MV-4-11 (cell line): ENCODE data around the gene SORCS3.

Experiments
- DNase-seq: peaks from one replicate; lab custom pipeline; 2025; lab: John Stamatoyannopoulos, UW

Gene SORCS3

DNA sequence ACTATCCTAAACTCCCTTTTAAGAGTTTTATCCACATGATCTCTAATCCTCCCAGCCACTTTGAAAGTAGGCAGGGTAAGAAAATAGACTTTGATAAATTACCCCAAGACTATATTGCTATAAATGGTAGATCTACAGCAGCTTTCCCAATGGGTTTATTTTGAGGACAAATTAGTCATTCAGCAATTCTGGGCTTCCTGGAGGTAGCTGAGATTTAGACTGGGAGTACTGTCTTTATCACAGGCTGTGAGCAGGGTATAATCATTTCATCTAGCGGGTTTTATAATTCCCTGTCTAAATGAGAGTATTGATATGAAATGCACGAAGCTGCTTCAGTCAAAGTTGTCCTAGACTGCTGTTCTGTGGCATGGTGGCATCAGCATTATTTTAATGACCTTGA is 279.4 kb downstream of the SORCS3 start:
- no peak for DNase-seq

- no peak for DNase-seq
Observed at GRCh38 chr10:104921763-104922162, 280.7 kb downstream of the SORCS3 start.

GRCh38 chr10:104922810-104923209 is 281.7 kb downstream of the SORCS3 start:
- no peak for DNase-seq

DNA sequence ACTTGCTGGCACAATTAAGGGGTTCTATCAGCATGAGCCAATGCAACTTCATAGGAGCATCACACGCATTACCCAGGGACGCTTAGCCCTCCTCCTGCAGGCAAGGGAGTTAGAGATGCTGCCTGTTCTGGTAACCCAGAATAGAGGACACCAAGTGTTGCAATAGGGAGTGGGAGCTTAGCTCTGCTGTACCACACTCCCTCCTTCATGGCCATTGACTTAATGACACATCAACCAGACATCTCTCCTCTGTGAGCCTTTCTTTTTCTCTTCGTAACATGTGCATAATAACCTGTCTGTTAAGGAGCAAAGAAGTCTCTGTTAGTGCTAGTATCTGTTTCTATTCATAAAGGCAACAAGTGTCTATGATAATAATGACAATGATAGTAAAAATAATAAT is 282.4 kb downstream of the SORCS3 start:
- no peak for DNase-seq

- DNase-seq, result no peak
Observed at GRCh38 chr10:104924101-104924795, 283.2 kb downstream of the SORCS3 start.

DNA sequence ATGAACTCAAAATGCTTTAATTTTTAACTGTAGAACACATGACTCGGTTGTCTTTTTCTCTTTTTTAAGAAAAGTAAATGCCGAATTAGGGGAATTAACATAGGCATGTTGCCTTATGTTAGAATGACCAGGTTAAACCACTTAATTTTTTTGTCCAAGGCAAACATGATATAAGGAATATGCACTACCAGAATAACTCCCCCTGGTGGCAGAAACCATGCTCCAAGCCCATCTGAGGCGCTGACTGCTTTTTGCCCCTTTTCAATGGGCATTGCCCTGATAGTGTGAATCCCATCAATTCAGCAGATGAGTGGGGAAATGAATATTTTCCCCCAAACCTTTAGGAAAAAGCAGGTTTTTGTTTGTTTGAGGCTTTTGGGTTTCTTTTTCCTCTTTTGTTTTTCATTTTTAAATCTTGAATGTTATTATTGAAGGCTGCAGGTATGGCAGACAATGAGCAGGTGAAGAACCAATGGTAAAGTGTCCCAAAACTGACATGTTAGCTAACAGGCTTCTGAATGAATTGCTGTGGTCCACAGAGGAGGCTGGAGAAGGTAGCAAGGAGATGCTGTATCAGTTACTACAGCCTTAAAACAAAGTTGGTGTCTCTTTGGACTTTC is 284.3 kb downstream of the SORCS3 start:
- DNase-seq, result peak; percentile 6

- DNase-seq, result no peak
Observed at GRCh38 chr10:104928734-104929133, 287.6 kb downstream of the SORCS3 start.

DNA sequence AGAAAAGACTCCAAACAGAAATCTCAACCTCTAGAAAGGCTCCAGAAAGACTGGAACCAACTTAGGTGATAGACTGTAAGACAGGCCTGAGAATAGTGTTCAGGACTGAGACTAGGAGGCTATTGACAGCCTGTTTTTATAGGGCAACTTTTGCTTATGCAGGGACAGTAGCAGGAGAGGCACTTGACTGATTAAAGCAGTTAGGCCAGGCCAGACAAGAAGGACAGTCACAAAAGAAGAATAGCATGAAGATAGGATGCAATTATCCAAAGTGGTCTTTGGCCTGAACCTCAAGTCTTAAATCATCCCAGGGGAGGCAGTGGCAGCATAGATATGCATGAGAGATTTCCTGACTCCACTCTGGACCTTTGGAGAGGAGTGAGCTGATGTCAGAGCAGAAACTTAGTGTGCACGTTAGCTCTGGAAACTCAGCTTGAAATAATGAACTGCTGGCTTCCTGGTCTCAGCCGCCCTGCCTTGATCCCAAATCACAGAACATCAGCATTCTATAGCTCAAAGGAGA is 290.6 kb downstream of the SORCS3 start:
- no peak for DNase-seq

GRCh38 chr10:104935656-104936055 is 294.6 kb downstream of the SORCS3 start:
- DNase-seq, result no peak

GRCh38 chr10:104937567-104937966 is 296.5 kb downstream of the SORCS3 start:
- no peak for DNase-seq

GRCh38 chr10:104938031-104938430 is 296.9 kb downstream of the SORCS3 start:
- DNase-seq, result no peak

- no peak for DNase-seq
Observed at GRCh38 chr10:104941662-104942061, 300.6 kb downstream of the SORCS3 start.

GRCh38 chr10:104947314-104947713 is 306.2 kb downstream of the SORCS3 start:
- no peak for DNase-seq

DNA sequence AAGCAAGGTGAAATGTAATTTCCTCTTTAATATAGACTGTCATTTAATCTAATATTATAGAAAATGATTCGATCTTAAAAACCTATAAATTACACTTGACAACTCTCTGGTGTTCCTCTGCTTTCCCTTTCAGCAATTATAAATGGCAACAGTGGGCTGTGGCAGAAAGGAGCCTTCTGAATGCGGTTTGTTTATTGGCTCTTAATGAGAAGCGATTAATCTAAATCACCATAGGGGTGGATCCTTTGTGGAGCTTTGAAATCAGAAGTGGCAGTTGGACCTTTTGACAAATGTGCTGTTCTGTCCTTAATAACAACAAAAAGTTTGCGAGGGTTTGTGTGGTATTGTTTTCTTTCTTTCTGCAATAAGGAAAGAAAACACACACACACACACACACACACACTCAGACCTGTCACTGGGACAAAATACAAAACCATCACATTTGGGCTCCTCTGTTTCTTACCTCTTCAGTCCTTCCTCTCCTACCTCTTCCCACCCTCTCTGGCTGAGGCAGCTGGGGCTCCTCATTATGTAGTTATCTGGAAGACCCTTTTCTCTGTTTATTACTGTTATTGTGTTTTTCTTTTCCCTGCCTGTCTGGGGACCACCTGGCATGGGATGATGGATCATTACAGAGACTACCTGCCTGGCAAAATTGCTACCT is 316.2 kb downstream of the SORCS3 start:
- no peak for DNase-seq

GRCh38 chr10:104966563-104967297 is 325.6 kb downstream of the SORCS3 start:
- DNase-seq, result no peak

DNA sequence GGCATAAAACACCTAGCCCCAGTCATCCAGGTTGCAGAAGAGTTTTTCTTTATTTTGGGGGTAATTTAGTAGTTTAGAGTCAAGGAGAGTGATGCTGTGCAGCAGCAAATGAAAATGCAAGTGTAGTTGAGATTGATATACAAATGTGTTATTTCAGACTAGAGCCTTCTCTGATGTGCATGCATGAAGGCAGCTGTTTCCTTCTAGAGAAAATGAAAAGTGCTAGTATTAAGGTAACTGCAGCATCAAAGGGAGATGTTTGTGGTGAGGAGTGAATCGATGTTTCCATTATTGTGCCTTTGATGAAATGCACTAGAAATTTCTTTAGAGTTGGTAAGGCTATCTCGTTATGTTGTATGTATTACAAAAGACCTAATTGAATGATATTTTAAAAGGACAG is 339.3 kb downstream of the SORCS3 start:
- DNase-seq, result no peak

- DNase-seq, result no peak
Observed at GRCh38 chr10:104981995-104982394, 340.9 kb downstream of the SORCS3 start.

DNA sequence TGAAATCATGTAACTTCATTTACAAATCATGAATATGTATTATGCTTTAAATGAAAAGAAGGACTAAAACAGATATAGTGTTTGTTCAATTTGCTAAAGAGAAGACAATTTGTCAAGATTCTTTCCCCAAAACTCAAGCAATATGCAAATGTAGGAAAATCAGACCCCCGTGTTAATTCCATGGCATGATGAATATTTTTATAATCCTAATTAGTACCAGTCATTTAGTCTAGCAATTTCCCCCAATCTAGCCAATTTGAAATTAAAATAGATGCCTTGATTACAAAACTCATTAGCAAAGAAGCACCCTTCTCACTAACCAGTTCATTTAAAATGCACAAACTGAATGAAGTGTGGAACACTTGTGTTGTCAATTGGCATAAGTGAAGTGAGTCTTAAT is 347.6 kb downstream of the SORCS3 start:
- DNase-seq, result no peak

- no peak for DNase-seq
Observed at GRCh38 chr10:104989880-104990279, 348.8 kb downstream of the SORCS3 start.

DNA sequence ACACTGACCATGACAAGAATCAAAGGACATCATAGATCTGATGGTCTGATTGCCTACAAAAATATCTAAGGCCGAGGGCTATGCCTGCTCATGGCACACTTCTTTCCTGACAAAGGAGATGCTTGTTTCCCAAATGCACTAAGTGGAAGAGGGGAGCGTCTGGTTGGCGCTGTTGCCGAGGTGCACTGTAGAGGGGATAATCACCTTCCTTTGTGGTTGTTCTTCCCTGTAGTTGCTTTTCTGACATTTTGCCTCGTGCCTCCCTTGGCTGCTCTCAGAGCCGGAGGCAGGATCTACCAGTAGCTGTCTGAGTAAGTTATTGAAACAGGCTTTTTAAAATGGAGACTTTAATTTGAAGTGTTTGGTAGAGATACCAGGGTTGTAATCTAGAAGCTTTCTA is 352.0 kb downstream of the SORCS3 start:
- DNase-seq, result no peak

- DNase-seq, result no peak
Observed at GRCh38 chr10:105001269-105001668, 360.2 kb downstream of the SORCS3 start.

DNA sequence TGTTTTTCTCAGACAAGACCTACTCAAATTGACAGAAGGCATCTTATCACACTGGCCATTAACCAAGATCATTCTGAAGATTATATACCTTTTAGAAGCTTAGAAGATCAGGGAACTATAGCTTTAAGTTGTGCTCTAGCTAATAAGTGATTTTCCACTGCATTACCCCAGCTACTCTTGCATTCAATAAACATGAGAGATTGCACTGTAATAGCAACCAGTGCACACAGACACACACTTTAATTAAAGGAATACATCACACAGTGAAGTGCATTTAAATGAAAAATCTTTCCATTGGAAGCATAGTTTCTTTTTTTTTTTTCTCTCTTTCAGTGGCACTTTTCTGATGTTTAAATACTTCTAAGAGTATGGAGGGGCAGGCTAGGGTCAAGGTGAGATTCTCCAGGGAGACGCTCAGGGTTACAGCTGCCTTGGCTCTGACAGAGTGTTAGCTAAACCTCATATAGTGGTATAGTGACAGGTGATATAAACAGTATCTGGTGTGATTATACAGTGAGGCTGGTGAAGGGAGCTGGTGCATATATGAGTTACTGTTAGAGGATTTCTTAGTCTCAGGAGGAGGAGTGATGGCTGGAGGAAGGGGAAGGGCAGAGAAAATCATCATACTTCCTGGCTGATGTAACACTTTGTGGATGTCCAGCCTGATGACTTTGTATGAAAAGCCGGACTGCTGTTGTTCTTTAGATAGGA is 369.5 kb downstream of the SORCS3 start:
- no peak for DNase-seq
